Mucosa of rectum (tissue), 2 donors: Measurements from ENCODE around the gene IDI2.

ENCODE experiments used
- H3K27ac ChIP-seq, 2 donors: one replicate each; pipeline ENCODE4 v1.7.0; 2013; ENCODE audit warnings: inconsistent platforms in 2 of 2, low read depth in 2 of 2, low read length in 2 of 2
- H3K27me3 ChIP-seq, 2 donors: one replicate each; pipeline ENCODE4 v1.7.0; 2013; ENCODE audit warnings: low read length in 2 of 2; ENCODE audit not compliant: control insufficient read depth in 2 of 2, insufficient read depth in 2 of 2
- H3K36me3 ChIP-seq, 2 donors: one replicate each; pipeline ENCODE4 v1.7.0; 2013; ENCODE audit warnings: low read length in 2 of 2; ENCODE audit not compliant: control insufficient read depth in 2 of 2, insufficient read depth in 2 of 2
- H3K4me1 ChIP-seq, 2 donors: one replicate each; pipeline ENCODE4 v1.7.0; 2013; ENCODE audit warnings: low read length in 2 of 2, mild to moderate bottlenecking in 1 of 2; ENCODE audit not compliant: control insufficient read depth in 2 of 2, insufficient read depth in 2 of 2
- H3K4me3 ChIP-seq, 2 donors: one replicate each; pipeline ENCODE4 v1.7.0; 2013; ENCODE audit warnings: low read length in 2 of 2
- H3K9ac ChIP-seq, 2 donors: one replicate each; pipeline ENCODE4 v1.7.0; 2013; ENCODE audit warnings: low read length in 2 of 2, low read depth in 1 of 2, mild to moderate bottlenecking in 1 of 2
- H3K9me3 ChIP-seq, 2 donors: one replicate each; pipeline ENCODE4 v1.7.0; 2013; ENCODE audit warnings: low read length in 2 of 2; ENCODE audit not compliant: control insufficient read depth in 2 of 2
- donor health status: healthy.
- donor health status: Normal muscosa, but diverticular disease.

IDI2 gene

DNA sequence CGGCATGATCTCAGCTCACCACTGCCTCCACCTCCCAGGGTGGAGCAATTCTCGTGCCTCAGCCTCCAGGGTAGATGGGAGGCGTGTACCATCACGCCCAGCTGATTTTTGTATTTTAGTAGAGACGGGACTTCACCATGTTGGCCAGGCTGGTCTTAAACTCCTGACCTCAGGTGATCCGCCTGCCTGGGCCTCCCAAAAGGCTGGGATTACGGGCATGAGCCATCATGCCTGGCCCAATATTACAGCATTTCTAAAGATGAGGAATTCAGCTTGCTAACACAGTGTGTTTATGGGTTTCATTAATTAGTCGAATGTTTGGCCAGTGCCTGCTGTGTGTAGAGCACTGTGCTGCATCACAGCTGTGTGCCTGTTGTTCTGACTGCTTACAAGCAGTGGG lies 34.2 kb upstream of the IDI2 start:
- Histone ChIP-seq H3K4me1 (peaks cover 10 to 14% of the 10 kb centered on the region in 2 donors), H3K4me3 (no peak overlapping the region), H3K9me3 (no peaks in the 10 kb centered on the region), H3K27me3 (no peaks in the 10 kb centered on the region), H3K36me3 (peaks cover 2 to 11% of the 10 kb centered on the region in 2 donors), H3K9ac (no peak overlapping the region), H3K27ac (no peak overlapping the region)

DNA sequence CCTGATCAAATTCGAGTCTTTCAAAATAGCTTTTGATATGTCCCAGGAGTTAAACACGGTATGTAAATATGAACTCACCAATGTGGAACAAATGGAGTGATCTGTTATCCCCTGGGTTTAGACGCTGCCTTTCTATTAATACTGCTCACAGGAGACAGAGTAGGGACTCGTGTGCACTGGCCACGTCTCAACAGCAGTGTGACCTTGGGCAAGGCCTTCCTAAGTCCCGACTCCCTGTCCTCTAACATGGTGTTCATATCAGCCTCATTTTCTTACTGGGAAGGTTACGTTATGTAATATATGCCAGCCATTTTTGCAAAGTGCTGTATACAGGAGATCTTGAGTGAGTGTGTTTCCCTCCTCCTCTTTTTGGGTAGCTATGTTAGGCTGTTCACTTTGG lies 32.4 kb upstream of the IDI2 start:
- no peaks in the 10 kb centered on the region for H3K27me3 ChIP-seq
- H3K9ac ChIP-seq: no peak overlapping the region
- H3K4me1 ChIP-seq: peaks cover 16 to 20% of the 10 kb centered on the region in 2 donors
- no peak overlapping the region for H3K27ac ChIP-seq
- no peaks in the 10 kb centered on the region for H3K9me3 ChIP-seq
- peaks cover 0 to 14% of the 10 kb centered on the region in 2 donors for H3K36me3 ChIP-seq
- peak overlapping the region in 1 of 2 donors; percentile 98 for H3K4me3 ChIP-seq

DNA sequence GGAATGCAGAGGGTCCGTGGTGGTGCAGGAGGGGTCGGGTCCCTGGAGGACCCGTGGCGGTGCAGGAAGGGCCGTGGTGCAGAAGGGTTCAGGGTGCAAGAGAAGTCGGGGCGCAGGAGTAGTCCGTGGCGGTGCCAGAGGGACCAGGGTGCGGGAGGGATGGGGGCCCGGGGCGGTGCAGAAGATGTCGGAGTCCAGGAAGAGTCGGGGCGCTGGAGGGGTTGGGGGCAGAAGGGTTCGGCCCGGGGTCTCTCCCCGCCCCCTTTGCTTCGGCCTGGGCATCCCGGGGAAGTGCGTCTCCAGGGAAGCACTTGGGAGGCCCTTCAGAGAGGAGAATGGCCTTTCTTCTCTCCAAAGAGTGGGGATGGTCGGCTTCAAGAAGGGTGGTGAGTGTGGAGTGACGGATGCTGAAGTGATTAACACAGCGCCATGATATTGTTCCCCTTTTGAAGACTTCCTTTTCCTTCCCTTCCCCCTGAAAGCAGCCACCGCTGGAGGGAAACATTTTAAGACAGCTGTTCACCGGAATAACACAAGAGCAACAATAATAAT lies 31.5 kb upstream of the IDI2 start:
- H3K4me3 ChIP-seq: peak overlapping the region; percentile 97 to 98
- peaks cover 0 to 21% of the 10 kb centered on the region in 2 donors for H3K36me3 ChIP-seq
- no peaks in the 10 kb centered on the region for H3K9me3 ChIP-seq
- peak overlapping the region; percentile 95 to 98 for H3K27ac ChIP-seq
- H3K4me1 ChIP-seq: peaks cover 16 to 20% of the 10 kb centered on the region in 2 donors
- no peaks in the 10 kb centered on the region for H3K27me3 ChIP-seq
- H3K9ac ChIP-seq: peak overlapping the region; percentile 96 to 97

DNA sequence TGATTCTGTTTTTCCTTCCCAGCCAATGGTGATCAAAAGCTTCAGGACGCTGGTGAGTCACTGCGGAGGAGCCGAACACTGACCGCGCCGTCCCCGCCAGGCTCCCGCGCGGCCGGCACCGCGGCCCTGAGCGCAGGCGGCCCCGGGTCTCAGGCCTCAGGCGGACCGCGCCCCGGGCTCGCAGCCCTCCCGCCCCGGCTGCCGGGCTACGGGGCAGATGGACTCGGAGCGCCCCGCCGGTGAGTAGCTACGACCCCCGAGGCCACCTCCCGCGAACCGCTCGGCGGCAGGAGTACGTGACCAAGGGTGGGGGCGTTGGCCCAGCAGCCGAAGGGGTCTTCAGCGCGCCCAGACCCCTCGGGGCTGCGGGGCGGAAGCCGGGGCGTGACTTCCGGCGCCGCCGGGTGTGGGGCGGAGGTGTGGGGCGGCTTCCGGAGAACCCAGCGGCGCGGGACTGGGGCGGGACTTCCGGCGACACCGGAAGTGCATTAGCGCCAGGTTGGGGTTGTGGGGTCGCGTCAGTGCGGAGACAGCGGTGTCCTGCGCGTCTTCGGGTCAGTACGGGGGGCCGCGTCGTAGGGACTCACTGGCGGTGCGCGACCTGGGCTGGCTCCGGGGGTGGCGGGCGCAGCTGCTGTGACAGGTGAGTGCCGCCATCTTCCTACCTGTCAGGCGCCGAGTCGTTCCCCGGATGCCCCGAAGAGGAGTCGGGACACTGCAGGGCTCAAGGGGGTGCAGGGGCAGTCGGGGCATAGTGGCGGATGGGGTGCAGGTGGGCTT lies 30.9 kb upstream of the IDI2 start, which contains the start of gene WDR37:
Gene WDR37, plus strand, starts transcription at position 60 of the 780 bp plus-strand sequence. CDS start 15,771 bp downstream, outside the sequence.
- Histone ChIP-seq H3K4me3 (peak within 1 kb of the TSS; percentile 97 to 98), H3K27me3 (no peaks in the 10 kb centered on the region), H3K27ac (peak within 1 kb of the TSS; percentile 95 to 98), H3K9ac (peak within 1 kb of the TSS; percentile 96 to 97), H3K9me3 (no peaks in the 10 kb centered on the region), H3K4me1 (peaks cover 16 to 20% of the 10 kb centered on the region in 2 donors), H3K36me3 (peaks cover 0 to 21% of the 10 kb centered on the region in 2 donors)

DNA sequence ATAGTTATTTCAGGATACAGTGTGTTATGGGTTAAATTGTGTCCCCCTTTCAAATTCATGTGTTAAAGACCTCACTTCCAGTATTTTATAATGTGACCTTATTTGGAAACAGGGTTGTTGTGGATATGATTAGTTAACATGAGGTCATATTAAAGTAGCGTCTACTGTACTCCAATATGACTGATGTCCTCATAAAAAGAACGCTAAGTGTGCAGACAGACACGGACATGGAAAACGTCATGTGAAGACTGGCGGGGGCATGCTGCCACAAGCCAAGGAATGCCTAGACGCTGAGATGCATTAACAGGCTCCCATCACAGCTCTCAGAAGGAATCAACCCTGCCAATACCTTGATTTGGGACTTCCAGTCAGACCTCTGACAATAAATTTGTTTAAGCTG lies 29.0 kb upstream of the IDI2 start:
- Histone ChIP-seq H3K27ac (no peak overlapping the region), H3K9ac (no peak overlapping the region), H3K27me3 (no peaks in the 10 kb centered on the region), H3K4me3 (peak overlapping the region; percentile 97 to 98), H3K36me3 (peaks cover 0 to 18% of the 10 kb centered on the region in 2 donors), H3K9me3 (no peaks in the 10 kb centered on the region), H3K4me1 (peaks cover 25 to 26% of the 10 kb centered on the region in 2 donors)

DNA sequence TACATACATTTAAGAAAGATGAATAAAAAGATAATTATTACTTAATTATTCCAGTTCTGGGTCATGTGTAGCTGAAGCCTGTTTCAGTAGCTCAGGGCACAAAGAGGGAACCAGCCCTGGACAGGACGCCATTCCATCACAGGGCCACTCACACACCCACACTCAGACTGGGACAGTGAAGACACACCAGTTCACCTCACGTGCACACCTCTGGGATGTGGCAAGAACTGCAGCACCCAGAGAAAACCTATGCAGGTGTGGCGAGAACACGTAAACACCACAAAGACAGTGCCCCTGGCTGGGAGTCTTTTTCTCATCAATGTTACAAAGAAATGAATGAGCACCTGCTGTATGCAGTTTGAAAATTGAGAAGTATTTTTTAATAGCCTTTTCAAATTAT lies 24.9 kb upstream of the IDI2 start:
- Histone ChIP-seq H3K27me3 (no peaks in the 10 kb centered on the region), H3K4me3 (peak overlapping the region; percentile 17 to 98), H3K36me3 (peaks cover 0 to 18% of the 10 kb centered on the region in 2 donors), H3K9me3 (no peaks in the 10 kb centered on the region), H3K4me1 (peaks cover 26 to 27% of the 10 kb centered on the region in 2 donors), H3K9ac (no peak overlapping the region), H3K27ac (peak overlapping the region in 1 of 2 donors; percentile 37)

DNA sequence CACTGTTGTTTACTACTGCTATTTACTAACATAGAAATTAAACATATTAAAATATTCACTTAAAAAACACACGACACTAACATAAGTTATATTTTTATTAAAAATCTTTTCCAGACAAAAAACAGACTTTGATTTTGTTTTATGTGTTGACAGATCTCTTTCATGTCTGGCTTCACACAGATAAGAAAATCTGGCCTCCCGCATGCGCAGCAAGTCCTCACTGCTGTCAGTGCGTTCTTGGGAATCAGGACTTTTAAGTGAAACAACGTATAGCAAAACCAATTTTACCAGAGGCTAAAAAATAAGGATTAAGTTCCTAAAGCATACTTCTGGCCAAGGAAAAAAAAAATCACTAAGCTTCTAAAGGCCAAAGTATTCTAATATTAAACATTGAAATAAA lies 24.5 kb upstream of the IDI2 start:
- Histone ChIP-seq H3K4me1 (peaks cover 23 to 25% of the 10 kb centered on the region in 2 donors), H3K27me3 (no peaks in the 10 kb centered on the region), H3K4me3 (peak overlapping the region; percentile 88 to 98), H3K36me3 (peaks cover 0 to 18% of the 10 kb centered on the region in 2 donors), H3K9ac (peak overlapping the region; percentile 81 to 95), H3K9me3 (no peaks in the 10 kb centered on the region), H3K27ac (peak overlapping the region; percentile 99 to 100)

DNA sequence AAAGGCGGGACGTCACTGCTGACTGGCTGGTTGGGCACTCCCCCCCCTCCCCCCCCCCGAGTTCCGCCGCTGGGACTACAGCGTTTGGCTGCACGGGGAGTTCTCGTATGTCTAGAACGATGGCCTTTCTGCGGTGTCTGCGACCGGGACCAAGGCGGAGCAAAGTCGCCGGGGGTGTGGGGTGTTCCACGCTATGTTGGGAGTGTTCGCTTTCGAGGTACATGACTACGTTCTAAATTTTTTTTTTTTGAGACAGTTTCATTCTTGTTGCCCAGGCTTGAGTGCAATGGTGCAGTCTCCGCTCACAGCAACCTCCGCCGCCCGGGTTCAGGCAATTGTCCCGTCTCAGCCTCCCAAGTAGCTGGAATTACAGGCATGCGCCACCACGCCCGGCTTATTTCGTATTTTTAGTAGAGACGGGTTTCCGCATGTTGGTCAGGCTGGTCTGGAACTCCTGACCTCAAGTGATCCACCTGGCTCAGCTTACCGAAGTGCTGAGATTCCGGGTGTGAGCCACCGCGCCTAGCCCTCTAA lies 23.8 kb upstream of the IDI2 start:
- H3K9me3 ChIP-seq: no peaks in the 10 kb centered on the region
- peak overlapping the region; percentile 88 to 98 for H3K4me3 ChIP-seq
- peak overlapping the region; percentile 81 to 95 for H3K9ac ChIP-seq
- peaks cover 0 to 18% of the 10 kb centered on the region in 2 donors for H3K36me3 ChIP-seq
- peaks cover 16 to 18% of the 10 kb centered on the region in 2 donors for H3K4me1 ChIP-seq
- peak overlapping the region; percentile 99 to 100 for H3K27ac ChIP-seq
- H3K27me3 ChIP-seq: no peaks in the 10 kb centered on the region

DNA sequence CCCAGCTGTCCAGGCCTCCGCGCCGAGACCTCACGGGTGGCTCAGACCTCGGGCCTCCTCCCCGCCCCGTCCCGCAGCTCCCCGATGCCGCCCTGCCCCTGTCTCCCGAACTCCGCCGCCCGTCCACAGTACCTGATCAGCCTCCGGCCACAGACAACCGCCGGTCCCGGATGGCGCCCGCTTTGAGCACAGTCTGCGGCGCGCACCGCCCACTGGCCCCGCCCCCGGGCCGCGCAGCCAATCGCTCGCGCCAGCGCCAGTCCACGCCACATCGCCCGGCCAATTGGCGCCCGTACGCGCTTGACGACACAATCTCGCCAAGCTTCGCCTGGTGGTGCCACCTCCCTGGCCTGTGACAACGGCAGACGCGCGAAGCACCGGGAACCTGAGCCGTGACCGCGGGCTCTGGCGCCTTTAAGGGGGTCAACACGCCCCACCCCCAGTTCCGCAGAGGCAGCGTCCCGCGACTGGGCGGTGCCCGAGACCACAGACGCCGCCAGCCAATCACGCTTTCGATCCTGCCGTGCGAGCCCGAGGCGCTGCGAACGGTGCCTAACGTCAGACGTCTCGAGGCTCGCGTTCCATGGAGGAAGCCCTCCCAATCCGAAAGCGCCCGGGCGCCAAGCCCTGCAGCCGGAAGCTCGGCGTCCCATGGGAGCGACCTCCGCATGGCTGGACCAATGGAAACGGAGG lies 23.2 kb upstream of the IDI2 start, which contains the start of gene IDI1:
Gene IDI1, minus strand, starts transcription at position 388 of the 693 bp plus-strand sequence. Its CDS starts 116 bp downstream, at position 272.
- Histone ChIP-seq H3K9me3 (no peaks in the 10 kb centered on the region), H3K9ac (peak within 1 kb of the TSS; percentile 95), H3K27ac (peak within 1 kb of the TSS; percentile 99 to 100), H3K4me3 (peak within 1 kb of the TSS; percentile 88 to 98), H3K36me3 (peaks cover under 1 to 14% of the 10 kb centered on the region in 2 donors), H3K27me3 (no peaks in the 10 kb centered on the region), H3K4me1 (peaks cover 14 to 16% of the 10 kb centered on the region in 2 donors)
